H9 (cell line): ENCODE measurements around the gene DSCAM. TPM values are rescaled to one million over a fixed set of nuclear protein-coding genes. Genes with fewer than 3 reads are reported as not detected.

ENCODE experiments used
- DNase-seq: peaks from one replicate; pipeline ENCODE4 v3.0.0-alpha.2; 2017
- H2AFZ ChIP-seq: one replicate; pipeline ENCODE4 v1.6.1; 2013; ENCODE audit warnings: mild to moderate bottlenecking, low read length, control low read depth, moderate library complexity
- H2AK5ac ChIP-seq: 2 replicates; pipeline ENCODE4 v1.6.1; 2013; ENCODE audit warnings: low read length, control low read depth, mixed read lengths; ENCODE audit not compliant: insufficient read length
- H2BK120ac ChIP-seq: one replicate; pipeline ENCODE4 v1.6.1; 2013; ENCODE audit warnings: low read depth, mild to moderate bottlenecking, low read length, control low read depth, inconsistent platforms; ENCODE audit not compliant: poor library complexity, severe bottlenecking
- H2BK12ac ChIP-seq: 2 replicates; pipeline ENCODE4 v1.6.1; 2013; ENCODE audit warnings: low read length, control low read depth, mixed read lengths, low read depth; ENCODE audit not compliant: insufficient read length
- H2BK15ac ChIP-seq: 2 replicates; pipeline ENCODE4 v1.6.1; 2013; ENCODE audit warnings: low read depth, low read length, control low read depth
- H2BK20ac ChIP-seq: one replicate; pipeline ENCODE4 v1.6.1; 2013; ENCODE audit warnings: low read depth, mild to moderate bottlenecking, low read length, control low read depth, inconsistent platforms; ENCODE audit not compliant: poor library complexity, severe bottlenecking
- H2BK5ac ChIP-seq: 2 replicates; pipeline ENCODE4 v1.6.1; 2013; ENCODE audit warnings: low read length, control low read depth, mixed read lengths; ENCODE audit not compliant: insufficient read length
- H3K14ac ChIP-seq: 2 replicates; pipeline ENCODE4 v1.6.1; 2013; ENCODE audit warnings: low read length, control low read depth; ENCODE audit not compliant: insufficient read depth
- H3K18ac ChIP-seq: 2 replicates; pipeline ENCODE4 v1.6.1; 2013; ENCODE audit warnings: low read depth, mild to moderate bottlenecking, mixed read lengths, low read length, control low read depth; ENCODE audit not compliant: insufficient read length
- H3K23ac ChIP-seq: 2 replicates; pipeline ENCODE4 v1.6.1; 2013; ENCODE audit warnings: low read length, control low read depth, mixed read lengths, low read depth; ENCODE audit not compliant: insufficient read length
- H3K23me2 ChIP-seq: 2 replicates; pipeline ENCODE4 v1.6.1; 2013; ENCODE audit warnings: low read depth, mild to moderate bottlenecking, mixed read lengths, low read length, control low read depth; ENCODE audit not compliant: insufficient read length, poor library complexity, severe bottlenecking
- H3K27ac ChIP-seq: 2 replicates; pipeline ENCODE4 v1.5.1; 2013; ENCODE audit warnings: low read length, control low read depth, mixed read lengths, low read depth; ENCODE audit not compliant: insufficient read length
- H3K27me3 ChIP-seq: 2 replicates; pipeline ENCODE4 v1.6.1; 2013; ENCODE audit warnings: low read length, control low read depth, inconsistent platforms; ENCODE audit not compliant: insufficient read depth
- H3K4ac ChIP-seq: 2 replicates; pipeline ENCODE4 v1.6.1; 2013; ENCODE audit warnings: low read depth, mild to moderate bottlenecking, control low read depth, inconsistent platforms, low read length, moderate library complexity
- H3K4me1 ChIP-seq: 2 replicates; pipeline ENCODE4 v1.6.1; 2013; ENCODE audit warnings: low read length, control low read depth, inconsistent platforms; ENCODE audit not compliant: insufficient read depth
- H3K4me2 ChIP-seq: 2 replicates; pipeline ENCODE4 v1.6.1; 2013; ENCODE audit warnings: low read length, control low read depth, mixed read lengths; ENCODE audit not compliant: insufficient read length, insufficient read depth
- H3K56ac ChIP-seq: 2 replicates; pipeline ENCODE4 v1.6.1; 2013; ENCODE audit warnings: low read depth, mild to moderate bottlenecking, mixed read lengths, low read length, control low read depth; ENCODE audit not compliant: insufficient read length
- H3K79me1 ChIP-seq: 2 replicates; pipeline ENCODE4 v1.6.1; 2013; ENCODE audit warnings: low read depth, mild to moderate bottlenecking, moderate library complexity, low read length, control low read depth, inconsistent platforms; ENCODE audit not compliant: insufficient read depth, poor library complexity, severe bottlenecking
- H3K79me2 ChIP-seq: 2 replicates; pipeline ENCODE4 v1.6.1; 2013; ENCODE audit warnings: low read length, control low read depth, inconsistent platforms; ENCODE audit not compliant: insufficient read depth
- H3K9ac ChIP-seq: 2 replicates; pipeline ENCODE4 v1.6.1; 2013; ENCODE audit warnings: low read length, control low read depth, mixed read lengths; ENCODE audit not compliant: insufficient read length; ENCODE audit errors: extremely low read depth
- H3K9me3 ChIP-seq: one replicate; pipeline ENCODE4 v1.6.1; 2013; ENCODE audit warnings: low read depth, low read length, inconsistent platforms; ENCODE audit not compliant: control insufficient read depth
- H3T11ph ChIP-seq: one replicate; pipeline ENCODE4 v1.6.1; 2013; ENCODE audit warnings: mild to moderate bottlenecking, low read length, control low read depth, inconsistent platforms
- H4K20me1 ChIP-seq: one replicate; pipeline ENCODE4 v1.6.1; 2013; ENCODE audit not compliant: control insufficient read depth, insufficient read length, insufficient read depth
- H4K5ac ChIP-seq: 2 replicates; pipeline ENCODE4 v1.6.1; 2013; ENCODE audit warnings: low read depth, mild to moderate bottlenecking, mixed read lengths, low read length, control low read depth; ENCODE audit not compliant: insufficient read length
- H4K8ac ChIP-seq: replicated peaks from 2 replicates; pipeline ENCODE4 v1.6.1; 2013; ENCODE audit warnings: low read length, control low read depth, mixed read lengths, low read depth; ENCODE audit not compliant: insufficient read length
- H4K91ac ChIP-seq: 2 replicates; pipeline ENCODE4 v1.6.1; 2013; ENCODE audit warnings: low read depth, mild to moderate bottlenecking, moderate library complexity, mixed read lengths, low read length, control low read depth; ENCODE audit not compliant: insufficient read length
- H3K27ac Mint-ChIP-seq, 3 experiments: 2 replicates in 2 of 3; 3 replicates in 1 of 3; pipeline ENCODE4 v1.8.0; 2020 to 2021; ENCODE audit warnings: mixed read lengths in 3 of 3, mild to moderate bottlenecking in 1 of 3, moderate library complexity in 1 of 3
- H3K27me3 Mint-ChIP-seq: 2 replicates; pipeline ENCODE4 v1.8.0; 2021; ENCODE audit warnings: low read depth, mild to moderate bottlenecking, moderate library complexity, mixed read lengths
- H3K36me3 Mint-ChIP-seq, 3 experiments: 2 replicates in 2 of 3; 3 replicates in 1 of 3; pipeline ENCODE4 v1.8.0; 2020 to 2021; ENCODE audit warnings: low read depth in 3 of 3, mixed read lengths in 3 of 3; ENCODE audit not compliant: insufficient read depth in 1 of 3
- H3K4me1 Mint-ChIP-seq, 2 experiments: 2 replicates each; pipeline ENCODE4 v1.8.0; 2020; ENCODE audit warnings: mixed read lengths in 2 of 2
- H3K4me3 Mint-ChIP-seq, 2 experiments: 2 replicates in 1 of 2; 3 replicates in 1 of 2; pipeline ENCODE4 v1.8.0; 2020 to 2021; ENCODE audit warnings: mild to moderate bottlenecking in 2 of 2, mixed read lengths in 2 of 2, moderate library complexity in 1 of 2
- H3K9me3 Mint-ChIP-seq, 2 experiments: 2 replicates in 1 of 2; 3 replicates in 1 of 2; pipeline ENCODE4 v1.8.0; 2020; ENCODE audit warnings: mild to moderate bottlenecking in 2 of 2, mixed read lengths in 2 of 2, moderate library complexity in 1 of 2
- CTCF ChIP-seq: fragments of 200-600 bp; sonication (generic); conservative IDR thresholded peaks from 3 replicates; pipeline ENCODE4 v1.8.0; 2021; ENCODE audit warnings: antibody characterized with exemption, mild to moderate bottlenecking
- WGBS: extraction: QIAGEN DNeasy Blood & Tissue Kit; methylation state at CpG from one replicate; pipeline ENCODE4 v1.1.7; 2013; ENCODE audit warnings: missing lambda C conversion rate, low lambda C conversion rate, mixed read lengths; ENCODE audit not compliant: insufficient read length; ENCODE audit errors: extremely low coverage; 5-methylcytosine and 5-hydroxymethylcytosine counted together
- total RNA-seq: library from RNA; stranded (reverse); gene quantifications from 2 replicates; pipeline ENCODE4 v1.2.1, GENCODE V29; 2021

DSCAM gene
- total RNA-seq, 1 experiment from 2014 or later, result 0.17 TPM

- H3K27ac Mint-ChIP-seq, result peak overlapping the region in 1 of 3 experiments; percentile 56; a peak in 1 of 7 replicates
- H3K27me3 Mint-ChIP-seq, result peaks cover 2% of the 10 kb centered on the region; the same call in 1 of the 2 replicates
- no peak overlapping the region for H3K23ac ChIP-seq
- no peaks in the 10 kb centered on the region for H3K9me3 ChIP-seq
- H3K9ac ChIP-seq, result no peak overlapping the region
- no peak overlapping the region; a peak in 1 of 5 replicates for H3K4me3 Mint-ChIP-seq
- H3K4ac ChIP-seq, result no peak overlapping the region
- no peak overlapping the region for H2AFZ ChIP-seq
- no peaks in the 10 kb centered on the region for H3K23me2 ChIP-seq
- H3K9me3 Mint-ChIP-seq, result no peaks in the 10 kb centered on the region
- H3K4me1 ChIP-seq, result no peaks in the 10 kb centered on the region; the same call in 1 of the 2 replicates
- no peak overlapping the region for H3K14ac ChIP-seq
- H4K20me1 ChIP-seq, result no peaks in the 10 kb centered on the region
- no peak overlapping the region for H3K56ac ChIP-seq
- no peak overlapping the region for H4K8ac ChIP-seq
- H3K18ac ChIP-seq, result no peak overlapping the region
- H3K36me3 Mint-ChIP-seq, result no peaks in the 10 kb centered on the region
- no peak overlapping the region for H2BK120ac ChIP-seq
- H3K79me1 ChIP-seq, result no peaks in the 10 kb centered on the region
- no peak for DNase-seq
- H4K5ac ChIP-seq, result no peak overlapping the region
- peaks cover 11 to 15% of the 10 kb centered on the region in 2 experiments for H3K4me1 Mint-ChIP-seq
- H3T11ph ChIP-seq, result no peak overlapping the region
- no peak overlapping the region for H2BK12ac ChIP-seq
- no CpG with 5 or more reads among the region's 5 CpGs for WGBS
- no peaks in the 10 kb centered on the region for H3K79me2 ChIP-seq
- no peaks in the 10 kb centered on the region for H3K27me3 ChIP-seq
- H3K4me2 ChIP-seq, result no peak overlapping the region
- H2BK5ac ChIP-seq, result no peak overlapping the region
- H3K27ac ChIP-seq, result no peak overlapping the region
- no peak overlapping the region for H2BK15ac ChIP-seq
- no peak overlapping the region for H4K91ac ChIP-seq
- H2AK5ac ChIP-seq, result no peak overlapping the region
- no peak for TF ChIP-seq CTCF
- H2BK20ac ChIP-seq, result no peak overlapping the region
Observed at GRCh38 chr21:40160911-40161310, 686.0 kb downstream of the DSCAM start.
